Measurements from ENCODE around the gene TUBB4A.
A peak's percentile ranks its signal among the peaks of the same experiment; 100 is the strongest.

Gene TUBB4A

DNA sequence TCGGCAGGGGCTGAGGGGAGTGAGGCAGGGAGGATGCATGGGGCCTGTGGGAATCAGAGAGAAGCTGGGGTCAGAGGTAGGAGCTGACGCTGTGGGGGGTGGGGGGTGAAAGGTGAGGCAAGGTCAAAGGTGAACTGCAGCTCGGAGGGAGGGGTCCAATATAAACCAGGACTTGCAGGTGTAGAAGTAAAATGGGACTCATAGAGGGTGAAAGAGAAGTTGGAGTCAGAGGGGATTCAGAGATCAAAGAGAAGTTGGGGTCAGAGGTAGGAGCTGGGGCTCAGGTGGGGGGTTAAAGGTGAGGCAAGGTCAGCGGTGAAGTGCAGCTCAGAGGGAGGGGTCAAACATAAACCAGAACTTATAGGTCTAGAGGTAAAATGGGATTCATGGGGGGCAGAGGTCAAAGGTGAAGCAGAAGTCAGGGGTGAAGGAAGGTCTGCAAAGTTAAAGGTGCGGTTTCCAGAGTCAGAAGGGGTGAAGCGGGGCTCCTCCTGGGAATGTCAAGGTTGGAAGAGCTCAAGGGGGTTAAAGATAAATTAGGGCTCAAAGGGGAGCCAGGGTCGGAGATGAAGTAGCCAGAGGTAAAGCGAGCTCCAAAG is 7.6 kb downstream of the TUBB4A start:
- no peak for DNase-seq

DNA sequence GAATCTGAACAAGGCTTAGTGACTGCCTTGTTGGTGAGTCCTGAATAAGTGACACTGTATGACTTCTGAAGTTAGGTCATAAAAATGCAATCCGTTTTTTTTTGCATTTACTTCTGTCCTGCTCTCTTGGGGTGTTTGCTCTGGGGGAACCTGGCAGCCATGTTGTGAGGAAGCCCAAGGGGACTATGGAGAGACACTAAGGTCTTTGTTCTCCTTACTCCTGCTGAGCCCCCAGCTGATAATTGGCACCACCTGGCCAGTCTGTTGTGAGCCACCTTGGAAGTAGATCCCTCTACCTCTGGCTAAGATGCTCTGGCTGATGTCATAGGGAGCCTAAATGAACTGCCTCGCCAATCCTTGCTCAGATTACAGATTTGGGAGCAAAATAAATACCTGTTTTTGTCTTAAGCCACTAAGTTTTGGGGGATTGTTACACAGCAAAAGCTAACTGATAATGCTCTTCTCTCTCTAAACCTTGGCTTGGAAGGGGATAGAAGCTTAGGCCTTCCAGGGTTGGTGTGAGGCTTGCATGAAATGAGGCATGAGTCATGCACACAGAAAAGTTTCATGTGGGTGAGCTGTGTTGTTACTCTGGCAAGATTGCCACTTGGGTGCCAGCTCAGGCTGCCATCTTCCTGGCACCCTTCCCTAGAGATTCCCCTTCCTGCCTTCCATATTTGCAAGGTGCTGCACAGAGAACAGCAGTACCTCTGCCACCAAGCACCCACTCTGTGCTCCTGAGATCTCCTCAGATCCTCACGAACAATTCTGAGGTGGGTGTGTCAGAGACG is 10.1 kb downstream of the TUBB4A start:
- no peak for DNase-seq

DNA sequence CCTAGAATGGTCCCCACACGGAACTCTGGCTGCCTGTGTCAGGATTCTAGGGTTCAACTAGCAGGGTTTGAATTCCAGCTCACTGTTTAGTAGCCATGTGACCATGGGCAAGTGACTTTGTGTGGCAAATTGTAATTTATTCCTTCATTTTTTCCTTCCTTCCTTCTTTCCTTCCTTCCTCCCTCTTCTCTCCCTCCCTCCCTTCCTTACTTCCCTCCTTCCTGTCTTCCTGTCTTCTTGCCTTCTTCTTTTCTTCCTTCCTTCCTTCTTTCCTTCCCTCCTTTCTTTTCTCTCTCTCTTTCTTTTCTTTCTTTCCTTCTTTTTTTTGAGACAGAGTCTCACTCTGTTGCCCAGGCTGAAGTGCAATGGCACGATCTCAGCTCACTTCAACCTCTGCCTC is 12.0 kb downstream of the TUBB4A start:
- DNase-seq: no peak

DNA sequence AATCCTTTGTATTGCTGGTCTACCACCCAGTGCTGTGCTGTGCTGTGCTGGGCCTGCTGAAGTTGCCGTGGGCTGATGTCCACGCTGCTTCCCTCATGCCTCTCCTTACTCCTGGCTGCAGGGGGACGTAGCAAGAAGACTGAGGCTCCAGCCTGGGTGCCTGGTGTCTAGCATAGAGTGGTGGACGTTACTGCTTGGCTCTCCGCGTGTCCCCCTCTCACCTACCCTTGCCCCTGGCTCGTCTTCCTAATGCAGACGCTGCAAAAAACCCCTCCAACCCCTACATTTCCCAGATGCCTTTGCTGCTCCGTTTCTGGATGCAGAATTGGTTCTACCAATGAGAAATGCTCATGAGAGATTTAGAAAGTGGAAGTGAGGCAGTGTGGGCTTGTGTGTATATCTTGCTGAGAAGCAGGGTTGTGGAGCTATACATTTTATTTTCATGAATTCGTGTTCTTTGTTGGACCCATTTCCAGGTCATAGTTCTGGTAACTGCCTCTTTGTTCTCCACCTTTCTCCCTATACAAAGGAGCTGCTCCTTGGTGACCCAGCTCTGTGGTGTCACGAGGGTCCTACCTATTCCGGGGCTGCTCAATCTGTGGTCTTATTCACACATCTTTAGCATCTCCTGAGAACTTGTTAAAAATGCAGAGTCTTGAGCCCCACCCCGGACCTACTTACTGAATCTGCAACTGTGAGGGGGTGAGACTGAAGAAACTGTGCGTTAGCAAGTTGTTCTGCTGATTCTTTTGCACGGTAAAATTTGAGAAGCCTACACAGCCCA is 12.6 kb downstream of the TUBB4A start:
- DNase-seq: no peak

DNA sequence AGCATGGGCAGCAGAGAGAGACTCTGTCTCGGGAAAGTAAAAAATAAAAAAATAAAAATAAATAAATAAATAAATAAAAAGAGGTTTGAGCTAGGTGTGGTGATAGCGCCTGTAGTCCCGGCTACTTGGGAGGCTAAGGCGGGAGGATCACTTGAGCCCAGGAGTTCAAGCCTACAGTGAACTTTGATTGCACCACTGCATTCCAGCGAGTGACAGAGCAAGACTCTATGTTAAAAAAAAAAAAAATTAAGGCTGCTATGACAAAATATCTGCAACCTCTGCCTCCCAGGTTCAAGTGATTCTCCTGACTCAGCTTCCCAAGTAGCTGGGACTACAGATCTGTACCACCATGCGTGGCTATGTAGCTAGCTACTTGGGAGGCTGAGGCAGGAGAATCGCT is 17.3 kb downstream of the TUBB4A start:
- no peak for DNase-seq

DNA sequence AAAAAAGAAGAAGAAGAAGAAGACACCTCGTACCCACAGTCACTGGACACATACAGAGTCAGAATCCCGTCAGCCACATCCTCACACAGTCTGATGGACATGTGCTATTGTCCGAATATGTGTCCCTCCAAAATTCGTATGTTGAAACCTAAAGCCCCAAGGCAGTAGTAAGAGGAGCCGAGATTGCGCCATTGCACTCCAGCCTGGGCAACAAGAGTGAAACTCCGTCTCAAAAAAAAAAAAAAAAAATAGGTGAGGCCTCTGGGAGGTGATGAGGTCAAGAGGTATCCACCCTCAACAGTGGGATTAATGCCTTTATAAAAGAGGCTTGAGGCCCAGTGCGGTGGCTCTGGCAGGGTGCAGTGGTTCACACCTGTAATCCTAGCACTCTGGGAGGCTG is 17.9 kb downstream of the TUBB4A start:
- no peak for DNase-seq

DNA sequence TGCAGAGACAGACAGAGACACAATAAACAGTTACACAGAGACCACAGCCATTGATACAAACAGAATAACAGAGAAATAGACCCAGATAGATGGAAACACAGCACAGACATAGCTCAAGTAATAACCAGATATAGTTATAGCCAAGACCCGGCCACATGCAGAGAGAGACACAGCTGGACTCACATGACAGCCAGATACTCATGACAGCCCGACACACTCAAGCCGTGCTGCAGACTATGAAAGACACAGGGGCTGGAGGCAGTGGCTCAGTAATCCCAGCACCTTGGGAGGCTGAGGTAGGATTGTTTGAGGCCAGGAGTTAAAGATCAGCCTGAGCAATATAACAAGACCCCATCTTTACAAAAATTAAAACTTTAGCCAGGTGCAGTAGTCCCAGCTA is 18.9 kb downstream of the TUBB4A start:
- DNase-seq: no peak

DNA sequence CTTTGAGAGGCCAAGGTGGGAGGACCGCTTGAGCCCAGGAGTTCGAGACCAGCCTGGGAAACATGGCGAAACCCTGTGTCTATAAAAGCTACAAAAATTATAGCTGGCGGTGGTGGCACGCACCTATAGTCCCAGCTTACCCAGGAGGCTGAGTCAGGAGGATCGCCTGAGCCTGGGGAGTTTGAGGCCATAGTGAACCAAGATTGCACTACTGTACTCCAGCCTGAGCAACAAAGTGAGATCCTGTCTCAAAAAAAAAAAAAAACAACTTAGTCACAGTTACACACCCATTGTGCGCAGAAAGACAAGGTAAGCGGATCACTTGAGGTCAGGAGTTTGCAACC is 19.8 kb downstream of the TUBB4A start:
- no peak for DNase-seq

DNA sequence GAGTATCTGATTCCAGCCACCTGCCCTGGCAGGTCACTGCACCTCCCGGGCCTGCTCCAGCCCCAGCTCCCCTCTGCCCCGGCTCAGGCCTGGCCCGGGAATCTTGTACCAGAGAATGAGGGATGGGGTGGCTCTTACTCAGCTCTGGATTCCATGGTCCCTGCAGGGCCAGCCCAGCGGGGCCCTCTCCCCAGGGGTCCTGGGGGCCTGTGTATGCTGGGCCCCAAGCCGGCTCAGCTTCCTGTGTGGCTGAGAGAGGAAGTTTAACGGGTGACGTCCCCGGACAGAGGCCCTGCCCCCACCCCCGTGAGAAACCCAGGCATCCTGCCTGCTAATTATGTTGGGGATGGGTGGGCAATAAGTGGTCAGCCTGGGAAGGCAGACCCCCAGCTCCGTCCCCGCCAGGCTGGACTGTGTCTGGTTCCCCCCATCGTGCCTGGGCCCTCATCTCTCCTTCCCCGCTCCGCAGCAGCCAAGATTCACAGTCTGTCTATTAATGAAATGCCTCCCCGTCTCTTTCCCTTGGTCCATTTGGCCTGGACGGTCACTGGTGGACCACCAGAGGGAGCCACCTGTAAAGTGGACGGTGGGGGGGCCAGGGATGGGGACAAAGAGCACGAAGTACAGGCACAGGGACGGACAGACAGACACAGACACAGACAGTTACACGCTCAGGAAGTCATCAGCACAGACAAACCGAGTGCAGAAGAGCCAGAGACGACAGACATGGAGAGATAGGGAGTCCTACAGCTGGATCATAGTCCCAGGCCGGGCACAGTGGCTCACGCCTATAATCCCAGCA is 20.4 kb downstream of the TUBB4A start, which contains the start of gene DENND1C:
DENND1C (minus strand) TSS at position 247 of the 802 bp plus-strand sequence; CDS start at position 155, 92 bp downstream.
- DNase-seq: peak in 11 of 14 donors; percentile 23 to 56 (median 49)

DNA sequence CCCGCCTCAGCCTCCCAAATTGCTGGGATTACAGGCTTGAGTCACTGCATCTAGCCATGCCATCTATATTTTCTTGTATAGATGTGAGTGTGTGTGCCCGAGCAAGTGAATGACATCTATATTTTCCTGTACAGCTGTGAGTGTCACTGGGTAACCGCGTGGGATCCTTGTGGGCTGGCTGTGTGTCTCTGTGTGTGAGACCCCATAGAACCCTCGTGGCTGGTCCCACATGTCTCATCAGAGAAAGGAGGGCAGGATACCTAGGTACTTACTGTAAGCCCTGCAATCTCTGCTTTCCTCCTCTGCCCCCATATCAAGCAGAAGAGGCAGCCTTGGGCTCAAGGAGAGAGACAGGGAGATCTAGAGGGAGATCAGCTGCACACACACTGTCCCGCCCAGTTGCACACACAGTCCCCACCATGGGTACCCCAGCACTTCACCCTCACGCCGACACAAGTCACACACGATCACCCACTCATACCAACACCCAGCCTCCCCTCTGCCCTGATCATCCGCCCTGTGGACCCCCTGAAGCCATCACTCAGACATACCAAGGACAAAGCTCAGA is 21.2 kb downstream of the TUBB4A start:
- DNase-seq: no peak

DNA sequence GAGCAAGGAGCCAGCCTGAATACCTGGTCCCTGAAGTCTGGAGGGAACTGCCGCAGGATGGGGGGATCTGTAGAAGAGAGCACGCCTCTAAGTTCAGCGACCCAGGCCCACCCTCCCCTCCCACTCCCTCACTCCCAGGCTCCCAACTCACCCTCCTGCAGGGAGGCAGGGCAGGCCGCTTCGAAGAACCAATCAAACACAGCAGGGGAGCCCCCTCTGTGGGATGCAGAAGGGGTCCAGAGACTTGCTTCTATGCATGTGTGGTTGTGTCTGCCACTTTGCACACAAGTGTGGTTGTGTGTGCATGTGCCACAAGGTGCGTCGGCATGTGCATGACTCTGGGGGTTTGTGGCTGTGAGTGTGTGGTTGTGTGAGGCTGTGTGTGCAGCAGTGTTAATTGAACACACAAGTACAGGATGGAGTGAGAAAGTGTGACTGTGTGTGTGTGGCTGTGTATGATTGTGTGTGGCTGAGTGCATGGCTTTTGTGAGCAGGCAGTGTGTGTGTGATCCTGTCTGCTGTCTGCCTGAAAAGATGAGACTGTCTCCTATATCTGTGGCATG is 22.2 kb downstream of the TUBB4A start:
- no peak for DNase-seq

DNA sequence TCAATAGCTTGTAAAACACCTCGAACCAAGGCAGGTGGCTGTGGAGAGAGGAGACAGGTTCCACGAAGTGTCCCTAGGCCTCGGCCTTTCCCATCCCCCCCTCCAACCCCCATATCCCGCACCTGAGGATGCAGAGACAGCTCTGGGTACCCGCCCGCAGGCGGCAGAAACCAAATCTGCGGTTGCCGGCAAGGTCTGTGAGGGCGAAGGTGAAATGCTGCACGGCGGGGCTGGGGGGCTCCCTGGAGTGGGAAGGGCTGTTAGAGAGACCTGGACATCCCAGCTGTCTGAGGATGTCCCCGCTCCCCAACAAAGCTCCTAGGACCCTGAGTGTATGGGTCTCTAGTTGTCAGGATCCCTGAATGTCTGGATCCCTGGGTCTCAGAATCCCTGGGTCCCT is 23.3 kb downstream of the TUBB4A start:
- no peak for DNase-seq

DNA sequence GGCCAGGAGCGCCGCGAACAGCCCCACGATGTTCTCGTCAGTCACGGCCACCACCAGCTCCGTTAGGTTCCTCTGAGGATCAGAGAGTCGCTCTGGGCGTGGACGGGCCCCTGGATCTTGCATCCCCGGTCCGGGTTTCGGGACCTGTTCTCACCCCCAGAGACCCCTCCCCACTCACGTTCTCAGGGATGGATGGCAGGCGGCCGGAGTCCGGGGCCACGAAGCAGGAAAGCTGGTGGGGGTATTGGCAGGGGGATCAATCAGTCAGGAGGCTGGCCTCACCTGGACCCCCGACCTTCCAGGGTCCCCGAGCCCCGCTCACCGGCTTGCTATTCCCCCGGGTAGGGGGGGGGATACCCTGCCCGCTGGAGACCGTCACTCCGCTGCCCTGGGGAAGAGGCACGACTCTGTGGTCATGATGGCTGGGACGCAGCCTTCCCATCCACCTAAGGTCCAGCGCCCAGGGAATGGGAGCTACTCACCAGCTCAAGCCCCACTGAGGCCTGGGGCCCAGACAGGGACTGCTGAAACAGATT is 25.1 kb downstream of the TUBB4A start:
- no peak for DNase-seq

DNA sequence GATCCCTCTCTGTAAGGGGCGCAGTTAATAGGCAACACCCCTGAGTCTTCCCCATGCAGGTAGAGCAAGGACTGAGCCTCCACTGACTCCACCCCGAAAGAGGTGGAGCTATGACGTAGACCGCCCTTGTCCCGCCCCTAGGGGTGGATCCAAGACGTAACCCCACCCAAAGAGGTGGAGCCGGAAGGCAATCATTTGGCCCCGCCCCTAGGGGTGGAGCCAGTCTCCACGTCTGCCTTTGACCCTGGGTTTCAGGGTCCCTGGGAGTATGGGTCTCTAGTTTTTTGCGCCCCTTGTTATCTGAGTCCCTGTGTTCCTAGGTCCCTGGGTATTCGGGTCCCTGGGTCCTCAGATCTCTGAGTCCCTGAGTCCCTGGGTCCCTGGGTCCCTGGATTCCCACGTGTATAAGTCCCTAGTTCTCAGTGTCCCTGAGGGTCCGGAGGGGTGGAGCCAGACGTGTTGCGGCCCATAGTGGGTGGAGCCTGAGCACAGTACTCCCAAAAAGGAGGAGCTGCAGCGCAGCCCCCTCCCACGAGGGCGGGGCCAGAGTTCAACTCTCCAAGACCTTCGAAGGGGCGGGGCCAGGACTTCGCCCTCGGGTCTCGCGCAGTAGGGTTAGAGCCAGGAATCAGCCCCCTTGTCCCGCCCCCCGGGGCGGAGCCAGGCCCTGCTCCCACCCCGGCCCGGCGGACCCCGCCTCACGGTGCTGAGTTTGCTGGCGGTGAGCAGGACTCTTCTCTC is 25.8 kb downstream of the TUBB4A start:
- DNase-seq: peak in 8 of 14 donors; percentile 11 to 45 (median 22)

DNA sequence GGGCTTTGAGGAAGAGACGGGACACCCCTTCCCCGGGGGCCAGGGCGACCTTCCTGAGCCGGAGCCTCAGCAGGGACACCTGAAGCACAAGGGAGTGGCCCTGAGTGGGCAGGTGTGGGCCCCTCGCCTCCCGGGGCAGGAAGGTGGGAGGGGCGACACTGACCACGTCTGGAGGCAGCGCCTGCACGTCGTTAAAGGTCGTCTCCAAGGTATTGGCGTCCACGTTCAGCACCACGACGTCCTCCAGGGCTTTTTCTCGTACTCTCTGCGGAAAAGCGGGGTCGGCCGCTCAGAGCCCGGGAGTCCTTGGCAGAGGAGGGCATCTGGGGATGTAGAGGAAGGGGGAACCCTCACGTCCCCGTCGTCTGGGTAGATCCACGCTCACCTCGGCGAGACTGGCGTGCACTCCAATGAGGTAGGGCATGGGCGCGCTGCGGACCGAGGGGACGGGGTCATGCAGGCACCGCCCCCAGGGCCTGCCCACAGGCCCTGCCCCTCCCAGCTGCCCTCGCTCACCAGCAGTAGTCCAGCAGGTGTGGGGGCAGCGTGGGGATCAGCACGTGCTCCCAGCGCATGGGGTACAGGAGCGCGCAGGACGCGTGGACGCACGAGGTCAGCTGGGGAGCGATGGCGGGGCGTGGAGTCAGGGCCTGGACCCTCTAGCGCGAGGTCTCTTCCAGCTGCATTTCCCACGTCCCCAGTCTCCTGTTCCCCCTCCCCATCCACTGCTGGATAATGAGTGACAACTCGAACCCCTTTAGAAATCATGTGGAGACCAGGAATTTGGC is 26.6 kb downstream of the TUBB4A start:
- DNase-seq: no peak

DNA sequence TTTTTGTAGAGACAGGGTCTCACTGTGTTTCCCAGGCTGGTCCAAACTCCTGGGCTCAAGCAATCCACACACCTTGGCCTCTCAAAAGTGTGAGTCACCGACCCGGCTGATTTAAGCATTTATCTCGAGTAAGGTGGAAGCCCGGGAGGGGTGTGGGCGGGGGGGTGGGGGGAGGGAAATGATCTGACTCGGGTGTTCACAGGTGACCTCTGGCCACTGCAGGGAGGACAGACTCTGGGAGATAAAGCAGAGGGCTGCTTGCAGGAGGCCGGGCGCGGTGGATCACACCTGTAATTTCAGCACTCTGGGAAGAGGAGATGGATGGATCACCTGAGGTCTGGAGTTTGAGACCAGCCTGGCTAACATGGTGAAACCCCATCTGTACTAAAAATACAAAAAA is 28.5 kb downstream of the TUBB4A start:
- DNase-seq: no peak

DNA sequence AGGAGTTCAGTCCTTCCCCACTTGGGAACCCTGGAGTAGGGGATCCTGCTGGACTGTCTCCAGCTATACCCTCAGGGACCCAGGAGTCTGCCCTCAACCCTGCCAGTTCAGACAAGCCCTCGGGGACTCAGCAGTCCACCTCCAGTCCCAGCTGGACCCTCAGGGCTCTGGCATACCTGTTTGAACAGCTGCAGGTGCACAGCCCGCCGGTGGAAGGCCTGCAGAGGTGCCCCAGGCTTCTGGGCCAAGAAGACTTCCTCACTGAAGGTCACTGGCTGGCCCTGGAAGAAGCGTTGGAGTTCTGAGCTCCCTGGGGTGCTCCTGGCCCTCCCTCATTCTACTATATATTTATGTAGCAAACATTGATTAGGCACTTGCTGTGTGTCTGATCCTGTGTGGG is 29.4 kb downstream of the TUBB4A start:
- DNase-seq: no peak

DNA sequence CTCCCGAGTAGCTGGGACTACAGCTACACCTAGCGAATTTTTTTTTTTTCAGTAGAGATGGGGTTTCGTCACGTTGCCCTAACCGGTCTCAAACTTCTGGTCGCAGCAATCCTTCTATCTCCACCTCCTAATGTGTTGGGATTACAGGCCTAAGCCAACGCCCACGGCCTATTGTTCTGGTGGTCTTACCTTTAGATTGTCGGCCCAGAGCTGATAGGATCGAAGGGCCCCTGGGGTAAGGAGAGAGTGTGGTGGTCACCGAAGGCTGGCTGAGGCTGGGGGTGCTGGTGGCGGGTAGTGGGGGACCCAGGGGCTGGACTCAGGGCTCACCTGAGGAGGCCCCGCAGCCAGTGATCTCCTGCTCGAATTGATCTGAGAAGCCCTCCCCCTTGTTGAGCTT is 31.0 kb downstream of the TUBB4A start:
- DNase-seq: no peak

DNA sequence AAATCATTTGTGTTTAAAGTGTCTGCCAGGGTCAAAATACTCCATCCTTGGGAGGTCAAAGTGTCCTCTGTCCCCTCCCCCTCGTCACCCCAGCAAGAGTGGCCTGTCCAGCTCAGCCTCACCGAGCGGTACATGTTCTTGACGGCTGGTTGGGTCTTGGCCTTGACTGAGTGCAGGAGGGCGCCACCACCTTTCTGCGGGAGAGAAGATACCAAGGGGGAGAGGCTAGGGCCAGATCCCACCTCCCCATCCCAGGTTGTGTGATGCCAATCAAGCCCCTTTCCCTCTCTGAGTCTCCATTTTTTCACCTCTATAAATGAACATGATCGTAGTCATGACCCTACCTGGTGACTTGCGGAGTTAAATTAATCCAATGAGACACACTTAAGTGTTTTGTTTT is 31.9 kb downstream of the TUBB4A start:
- DNase-seq: no peak

DNA sequence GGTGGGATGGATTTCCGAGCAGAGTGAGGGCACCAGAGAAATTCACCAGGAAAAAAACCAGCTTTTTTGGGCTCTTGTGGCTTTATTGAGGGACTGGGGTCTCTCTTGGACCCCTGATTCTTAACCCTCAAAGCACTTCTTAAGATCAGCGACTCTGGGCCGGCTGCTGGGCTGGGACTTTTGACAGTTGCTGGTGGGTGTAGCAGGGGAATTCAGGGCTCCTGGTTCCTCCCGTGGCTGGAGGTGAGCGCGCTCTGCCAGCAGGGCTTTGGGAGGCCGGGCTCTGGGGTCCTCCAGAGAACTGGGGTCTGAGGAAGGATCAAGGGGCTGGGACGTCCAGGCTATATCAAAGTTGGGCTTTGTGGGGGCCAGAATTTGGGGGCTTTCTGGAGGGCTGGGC is 34.7 kb downstream of the TUBB4A start:
- no peak for DNase-seq

Measured in C1 segment of cervical spinal cord (tissue), 14 donors.